Anterior cingulate cortex (tissue), 58 donors: ENCODE data around the gene PRG3.

Experiments used
- DNase-seq, 58 donors: peaks; one replicate each; lab custom pipeline; 2025; lab: John Stamatoyannopoulos, UW

Gene PRG3

DNA sequence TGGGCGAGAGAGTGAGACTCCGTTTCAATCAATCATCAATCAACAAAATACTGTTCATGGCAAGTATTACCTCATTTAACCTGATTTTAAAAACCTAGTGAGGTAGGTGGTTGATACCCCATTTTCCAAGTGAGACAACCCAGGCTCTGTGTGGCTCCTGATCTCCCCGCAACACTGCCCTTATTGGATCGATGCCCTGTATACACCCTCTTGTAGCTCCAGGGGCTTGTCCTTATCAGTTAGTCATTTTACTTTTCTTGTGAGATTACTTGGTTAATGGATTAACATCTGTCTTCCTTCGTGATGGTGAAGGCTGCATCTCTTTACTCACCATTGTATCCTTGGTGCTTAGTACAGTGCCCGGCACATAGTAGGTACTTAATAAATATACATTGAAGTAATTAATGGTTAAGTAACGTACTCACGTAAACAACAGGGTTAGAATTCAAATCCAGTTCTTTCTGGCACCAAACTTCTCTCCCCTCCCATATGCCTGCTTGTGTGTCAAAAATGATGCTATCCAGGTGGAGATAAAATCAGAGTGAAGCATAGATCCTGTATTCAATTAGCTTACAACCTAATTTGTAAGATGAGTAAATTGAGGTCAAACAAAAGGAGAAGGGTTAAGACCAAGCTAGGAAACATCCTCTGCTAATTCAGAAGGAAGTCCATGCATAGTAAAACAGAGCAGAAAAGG lies 11.3 kb upstream of the PRG3 start:
- no peak for DNase-seq

- DNase-seq, result no peak
Measured at GRCh38 chr11:57391539-57391938, 10.6 kb upstream of the PRG3 start.

- DNase-seq, result no peak
Measured at GRCh38 chr11:57391111-57391510, 10.2 kb upstream of the PRG3 start.

DNA sequence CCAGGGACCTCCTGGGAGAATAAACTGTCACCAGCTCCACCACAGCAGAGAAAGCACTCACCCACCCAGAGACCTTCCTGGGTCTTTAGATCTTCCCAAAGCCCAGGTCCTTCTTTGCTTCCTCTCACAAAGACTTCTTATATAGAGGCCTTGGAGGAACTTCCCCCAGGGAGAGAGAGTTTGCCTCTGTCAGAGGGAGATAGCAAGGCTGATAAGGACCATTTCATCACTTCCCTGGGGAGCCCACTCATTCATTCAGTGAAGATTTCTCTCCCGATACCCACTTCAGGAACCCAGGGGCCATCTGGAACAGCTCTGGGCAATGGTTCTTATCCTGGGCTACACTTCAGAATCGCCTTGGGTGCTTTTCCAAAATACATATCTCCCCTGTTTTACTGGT lies 9.6 kb upstream of the PRG3 start, which contains the start of gene PRG2:
Gene PRG2, minus strand, starts transcription at position 116 of the 400 bp plus-strand sequence. CDS start 706 bp downstream, outside the sequence.
- DNase-seq, result no peak

DNA sequence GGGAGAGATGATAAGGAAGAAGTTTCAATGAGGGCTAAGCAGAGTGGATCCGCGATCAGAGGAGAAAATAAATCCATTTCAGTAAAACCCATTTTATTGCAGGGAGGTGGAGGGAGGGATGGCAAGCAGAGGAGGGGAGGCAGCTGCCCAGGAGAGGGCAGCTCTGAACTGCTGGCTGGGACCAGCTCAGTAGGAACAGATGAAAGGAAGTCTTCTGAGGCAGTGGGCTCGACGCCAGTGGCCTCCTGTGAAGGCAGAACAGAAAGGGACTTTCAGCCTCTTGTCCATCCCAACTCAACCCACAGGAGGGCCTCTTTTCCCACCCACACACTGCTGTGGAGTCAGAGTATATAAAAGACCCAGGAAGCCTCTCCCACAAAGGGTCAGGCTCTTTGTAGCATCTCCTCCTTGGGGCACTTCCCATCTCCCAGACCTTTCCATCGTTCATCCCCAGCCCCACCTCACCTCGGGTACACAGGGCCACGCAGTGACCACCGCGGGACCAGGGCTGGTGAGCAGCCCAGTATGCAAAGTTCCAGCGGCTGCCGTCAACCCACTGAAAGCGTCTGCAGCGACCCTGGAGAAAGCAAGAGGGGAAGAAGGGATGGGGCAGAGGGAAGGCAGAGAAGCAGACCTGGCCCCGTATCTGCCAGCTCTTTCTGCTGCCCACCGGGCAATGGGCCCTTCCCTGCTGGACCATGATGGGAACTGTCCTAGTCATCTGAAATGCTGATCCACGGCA lies 6.5 kb upstream of the PRG3 start:
- peak in 20 of 58 donors; percentile 3 to 56 (median 10) for DNase-seq

DNA sequence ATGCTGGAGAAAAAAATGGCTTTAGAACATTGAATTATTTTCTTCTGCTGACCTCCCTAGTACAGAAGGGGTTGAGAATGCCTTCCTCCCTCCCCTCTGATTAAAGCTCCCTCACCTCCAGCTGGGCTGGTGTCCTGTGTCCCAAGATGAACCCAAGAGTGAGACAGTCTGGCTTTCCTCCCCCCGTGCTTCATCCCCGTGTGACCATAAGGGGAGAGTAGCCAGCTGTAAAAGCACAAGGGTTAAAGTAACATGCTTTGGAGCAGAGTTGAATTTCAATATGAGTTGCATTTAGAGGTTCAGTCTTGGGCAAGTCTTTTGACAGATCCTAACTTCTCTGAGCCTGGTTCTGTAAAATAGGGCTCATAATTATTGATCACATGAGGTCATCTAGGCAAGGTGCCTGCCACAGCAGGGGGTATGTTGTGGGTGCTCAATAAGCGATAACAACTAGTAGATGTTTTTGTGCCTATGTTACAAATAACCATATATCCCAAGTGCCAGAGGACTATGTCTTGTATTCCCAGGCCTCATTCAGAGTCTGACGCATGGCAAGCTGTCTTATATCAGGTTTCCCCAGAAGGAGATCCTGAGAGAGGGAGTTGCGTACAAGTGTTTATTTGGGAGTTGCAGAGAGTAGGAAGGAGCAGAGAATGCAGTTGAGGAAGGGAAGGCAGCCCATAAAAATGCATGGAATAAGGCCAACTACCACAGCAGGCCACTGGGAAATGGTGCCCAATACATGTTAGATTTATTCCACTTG lies 5.4 kb upstream of the PRG3 start:
- no peak for DNase-seq

DNA sequence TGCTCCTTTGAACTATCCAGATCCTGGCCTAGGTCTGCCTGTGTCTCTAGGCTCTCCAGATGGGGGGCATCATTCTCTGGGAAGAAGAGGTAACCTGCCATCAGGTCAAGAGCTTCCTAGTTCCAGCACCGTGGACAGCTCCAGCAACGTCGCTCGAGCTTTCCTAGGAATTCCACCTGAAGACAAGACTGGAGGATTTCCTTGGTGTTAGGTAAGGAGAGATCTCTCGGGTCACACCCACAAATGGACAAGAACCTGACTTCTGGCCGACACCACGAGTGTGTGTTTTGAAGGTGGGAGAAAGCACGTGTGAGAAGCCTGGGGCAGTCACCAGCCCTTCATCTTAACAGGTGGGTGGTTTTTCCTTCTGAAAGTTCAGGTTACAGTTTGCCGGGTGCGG lies 1.2 kb downstream of the PRG3 start:
- no peak for DNase-seq

- no peak for DNase-seq
Measured at GRCh38 chr11:57378186-57378585, 2.8 kb downstream of the PRG3 start.

- DNase-seq, result peak in 1 of 58 donors; percentile 1
Measured at GRCh38 chr11:57377107-57377506, 3.8 kb downstream of the PRG3 start.

DNA sequence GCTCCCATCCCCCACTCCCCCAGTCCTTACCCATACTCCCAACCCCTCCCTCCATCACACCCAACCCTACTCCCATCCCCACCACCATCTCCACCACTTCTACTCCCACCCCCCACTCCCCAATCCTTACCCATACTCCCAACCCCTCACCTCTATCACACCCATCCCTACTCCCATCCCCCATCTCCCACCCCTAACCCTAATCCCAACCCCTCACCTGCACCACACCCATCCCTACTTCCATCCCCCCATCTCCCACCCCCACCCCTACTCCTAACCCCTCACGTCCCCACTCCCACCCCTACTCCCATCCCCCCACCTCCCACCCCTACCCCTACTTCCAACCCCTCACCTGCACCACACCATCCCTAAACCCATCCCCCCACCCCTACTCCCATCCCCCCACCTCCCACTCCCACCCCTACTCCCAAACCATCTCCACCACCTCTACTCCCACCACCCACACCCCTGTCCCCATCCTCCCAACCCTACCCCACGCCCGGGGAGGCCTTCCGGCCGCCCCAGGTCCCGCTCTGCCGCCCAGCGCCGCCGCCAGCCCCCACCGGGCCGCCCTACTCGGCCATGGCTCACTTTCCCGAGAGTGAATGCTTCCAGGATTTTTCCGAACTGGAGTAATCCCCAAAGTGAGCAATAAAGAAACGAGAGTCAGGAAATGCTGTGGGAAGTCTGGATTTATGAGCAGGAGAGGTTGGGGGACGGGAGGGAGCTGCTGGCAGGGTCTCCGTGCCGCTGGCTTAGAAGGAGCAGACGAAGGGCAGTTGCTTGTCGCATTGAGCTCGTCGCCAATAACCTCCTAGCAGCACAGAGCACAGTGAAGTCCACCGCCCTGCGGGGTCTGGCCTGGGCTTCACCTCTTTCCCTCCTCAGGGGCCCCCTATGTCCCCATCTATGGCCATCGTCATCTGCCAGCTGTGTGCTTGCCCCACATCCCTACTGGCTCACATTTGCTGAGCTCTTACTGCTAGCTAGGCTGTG lies 4.6 kb downstream of the PRG3 start:
- no peak for DNase-seq

DNA sequence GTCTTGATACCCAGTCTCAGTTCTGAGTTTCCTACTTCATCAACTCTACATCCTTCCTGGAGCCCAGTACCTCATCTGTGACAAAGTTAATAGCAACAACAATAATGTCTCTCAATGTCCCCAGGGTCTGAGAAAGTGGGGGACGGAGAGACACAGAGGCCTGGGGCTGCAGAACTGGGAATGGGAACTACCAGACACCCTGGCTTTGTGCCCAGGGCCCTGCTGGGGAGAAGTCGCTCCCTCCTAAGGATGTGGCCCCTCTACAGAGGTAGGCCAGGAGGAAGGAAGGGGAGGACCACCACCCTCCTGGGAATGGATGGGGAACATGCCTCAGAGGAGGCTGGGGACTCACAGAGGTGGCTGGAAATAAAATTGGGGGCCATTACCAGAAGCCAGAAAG lies 5.5 kb downstream of the PRG3 start:
- no peak for DNase-seq

GRCh38 chr11:57374966-57375365 lies 6.0 kb downstream of the PRG3 start:
- DNase-seq, result no peak

DNA sequence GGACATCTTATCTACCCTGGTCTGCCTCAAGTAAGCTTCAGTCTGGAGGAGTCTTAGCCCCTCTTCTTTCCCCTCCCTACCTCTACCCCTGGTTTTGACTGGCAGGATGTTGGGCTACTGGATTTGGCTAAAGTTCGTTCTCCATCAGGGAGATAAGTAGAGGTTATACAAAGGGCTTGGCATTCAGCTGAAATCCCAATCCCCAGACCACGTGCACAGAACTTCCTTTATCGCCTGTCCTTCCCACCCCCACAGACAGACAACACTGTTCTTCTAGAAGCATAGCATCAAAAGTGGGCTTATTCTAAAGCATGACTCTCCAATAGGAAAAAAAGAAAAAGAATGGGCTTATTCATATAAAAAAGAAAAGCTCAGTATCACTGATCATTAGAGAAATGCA lies 7.8 kb downstream of the PRG3 start:
- DNase-seq, result no peak

- no peak for DNase-seq
Measured at GRCh38 chr11:57370941-57371340, 10.0 kb downstream of the PRG3 start.

- no peak for DNase-seq
Measured at GRCh38 chr11:57370251-57370650, 10.7 kb downstream of the PRG3 start.

GRCh38 chr11:57368845-57369232 lies 12.1 kb downstream of the PRG3 start:
- no peak for DNase-seq

DNA sequence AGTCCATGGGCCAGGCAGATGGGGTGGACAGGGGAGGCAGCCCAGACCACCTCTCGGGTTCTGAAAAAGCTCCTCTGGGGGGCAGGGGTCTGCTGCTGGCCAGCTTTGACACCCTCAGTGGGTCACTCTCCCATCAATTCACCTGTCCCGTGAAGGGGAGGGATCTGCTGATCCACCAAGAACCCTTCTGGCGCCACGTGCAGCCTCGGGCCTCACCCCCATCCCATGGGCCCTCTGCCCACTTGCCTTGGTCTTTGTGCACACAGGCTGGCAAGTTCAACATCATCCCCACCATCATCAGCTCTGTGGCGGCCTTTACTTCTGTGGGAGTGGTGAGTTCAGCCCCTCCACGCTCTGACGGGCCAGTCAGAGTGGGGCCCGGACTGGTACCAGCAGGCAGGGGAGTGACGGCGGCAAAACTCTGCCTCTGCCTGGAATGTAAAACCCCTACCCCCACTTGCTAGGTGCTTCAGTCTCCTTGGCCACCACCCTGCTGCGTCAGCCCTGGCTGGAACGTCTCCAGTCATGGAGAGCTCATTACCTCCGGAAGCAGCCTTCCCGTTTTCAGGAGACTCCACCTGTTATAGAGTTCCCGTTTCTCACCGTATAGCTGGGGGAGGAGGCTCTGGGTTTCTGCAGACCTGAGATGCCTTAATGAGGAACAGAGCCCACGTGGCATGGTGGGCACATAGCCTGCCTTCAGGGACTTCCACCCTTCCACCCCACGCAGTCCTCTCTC lies 12.7 kb downstream of the PRG3 start:
- no peak for DNase-seq

DNA sequence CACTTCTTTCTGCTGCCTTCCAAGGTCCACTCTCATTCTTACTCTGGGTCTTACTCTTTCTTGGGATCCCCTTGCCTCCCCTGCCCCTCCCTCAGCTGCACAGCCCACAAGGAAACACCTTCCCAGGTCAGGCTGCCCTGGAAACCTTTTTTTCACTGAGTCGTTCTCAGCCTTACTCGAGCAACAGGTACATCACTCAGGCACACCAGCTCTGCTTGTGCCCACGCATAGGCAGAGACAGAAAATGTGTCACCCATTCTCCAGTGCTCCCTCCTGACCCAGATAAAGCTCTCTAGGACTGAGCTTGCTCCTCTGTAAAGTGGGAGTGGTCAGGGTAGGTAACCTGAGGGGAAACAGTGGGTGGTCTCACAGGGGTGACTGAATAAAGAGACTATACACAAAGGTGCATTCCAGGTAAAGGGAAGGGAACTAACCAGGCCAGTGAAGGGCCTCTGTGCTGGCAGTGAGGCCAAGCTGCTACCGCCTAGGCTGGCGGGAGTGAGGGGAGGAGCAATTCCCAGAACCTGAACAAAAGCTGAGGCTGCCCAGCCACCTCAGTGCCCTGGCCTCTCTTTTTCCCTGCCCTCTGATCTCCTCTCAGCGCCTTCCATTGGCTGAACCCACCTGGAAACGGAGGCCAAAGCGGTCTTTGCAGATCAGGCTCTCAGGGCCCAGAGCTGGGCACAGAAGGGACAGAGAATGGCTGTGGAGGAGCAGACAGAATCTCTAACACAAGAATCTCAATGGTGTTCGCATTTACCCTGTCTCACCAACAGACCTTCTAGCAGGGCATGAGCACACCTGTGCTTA lies 15.9 kb downstream of the PRG3 start:
- DNase-seq, result peak in 2 of 58 donors; percentile 4 to 5
